Fibroblast of skin of right quadriceps (primary cell): Measurements from ENCODE around the gene CSMD2.

ENCODE experiments used
- DNase-seq: peaks from one replicate; pipeline ENCODE4 v3.0.0-alpha.2; 2013

The CSMD2 gene

DNA sequence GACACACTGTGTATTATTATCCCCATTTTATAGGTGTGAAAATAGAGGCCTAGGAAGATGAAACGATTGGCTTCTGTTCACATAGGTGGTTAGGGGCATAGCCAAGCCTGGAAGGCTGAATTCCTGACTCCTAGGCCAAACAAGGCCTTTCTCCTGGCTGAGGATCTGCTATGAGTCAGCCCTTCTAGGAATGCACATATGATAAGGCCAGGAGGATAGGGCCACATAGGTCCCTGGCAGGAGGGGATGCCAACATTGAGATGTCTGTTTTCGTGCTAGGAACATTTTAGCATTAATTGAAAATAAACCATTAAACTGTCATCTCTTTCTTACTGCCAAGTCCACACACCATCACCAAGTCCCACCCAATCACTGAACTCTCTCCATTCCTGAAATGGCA is 9.2 kb downstream of the CSMD2 start:
- peak; percentile 58 for DNase-seq

DNA sequence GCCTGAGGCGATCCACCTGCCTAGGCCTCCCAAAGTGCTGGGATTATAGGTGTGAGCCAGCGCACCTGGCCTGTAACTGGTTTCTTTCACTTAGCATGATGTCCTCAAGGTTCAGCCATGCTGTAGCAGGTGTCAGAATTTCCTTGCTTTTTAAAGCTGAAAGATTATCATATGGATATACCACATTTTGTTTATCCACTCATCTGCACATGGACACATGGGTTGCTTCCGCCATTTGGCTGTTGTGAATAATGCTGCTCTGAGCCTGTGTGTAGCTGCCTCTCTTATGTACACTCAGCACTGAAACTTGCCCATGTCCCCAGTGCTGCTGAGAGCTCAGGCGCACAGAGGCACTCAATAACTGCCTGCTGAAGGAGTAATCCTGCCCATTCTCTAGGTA is 11.8 kb downstream of the CSMD2 start:
- DNase-seq = no peak

DNA sequence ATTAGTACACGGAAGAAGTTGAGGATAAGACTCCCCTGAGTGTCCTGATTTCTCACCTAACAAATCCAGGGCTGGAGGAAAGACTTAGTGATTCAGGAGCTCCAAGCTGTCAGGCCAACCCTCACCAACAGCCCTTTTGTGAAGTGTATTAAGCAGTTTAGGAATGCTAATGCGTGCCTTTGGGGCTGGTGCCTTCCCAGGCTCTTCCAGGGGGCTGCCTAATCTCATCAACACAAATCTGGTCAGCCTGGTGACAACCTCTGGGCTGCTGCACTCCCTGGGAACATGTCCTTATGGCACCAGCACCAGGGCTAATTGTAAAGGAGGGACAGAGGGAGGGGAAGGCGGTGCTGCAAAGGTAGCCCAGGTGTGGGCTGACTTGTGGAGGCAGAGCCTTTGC is 15.5 kb downstream of the CSMD2 start:
- no peak for DNase-seq

DNA sequence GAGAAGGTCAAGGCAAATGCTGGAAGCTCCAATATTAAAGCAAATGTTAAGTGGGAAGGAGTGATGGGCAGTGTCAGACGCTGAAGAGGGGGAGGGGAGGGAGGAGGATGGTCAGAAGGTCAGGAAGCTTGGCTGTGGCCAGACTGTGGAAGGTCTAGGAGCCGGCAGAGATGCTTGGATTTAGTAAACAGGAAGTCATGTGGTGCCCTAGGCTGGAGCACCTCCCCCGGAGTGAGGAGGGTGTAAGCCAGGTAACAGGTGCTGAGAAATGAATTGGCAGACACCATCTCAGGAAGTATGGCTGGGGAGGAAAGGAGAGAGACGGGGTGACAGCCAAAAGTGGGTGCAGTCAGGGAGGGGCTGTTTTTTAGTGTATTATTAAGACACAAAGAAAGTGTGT is 17.7 kb downstream of the CSMD2 start:
- DNase-seq = no peak

DNA sequence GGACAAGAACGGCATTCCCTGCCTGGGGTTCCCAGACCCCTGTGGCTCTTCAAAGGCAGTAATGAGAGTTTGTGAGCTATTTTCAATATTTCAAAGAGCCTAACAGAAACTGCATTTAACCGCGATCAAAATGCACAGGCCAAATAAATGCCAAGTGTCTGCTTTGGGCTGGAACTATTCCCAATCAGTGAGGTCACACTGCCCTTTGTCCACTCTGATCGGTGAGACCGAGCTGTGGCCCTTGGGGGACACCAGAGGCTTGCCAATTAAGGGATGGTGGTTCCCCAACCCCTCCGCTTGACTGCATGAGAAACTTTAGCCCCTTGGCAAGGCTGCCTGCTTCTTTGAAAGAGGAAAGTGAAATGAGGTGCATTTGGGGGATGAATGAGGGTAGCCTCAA is 20.3 kb downstream of the CSMD2 start:
- DNase-seq = no peak

DNA sequence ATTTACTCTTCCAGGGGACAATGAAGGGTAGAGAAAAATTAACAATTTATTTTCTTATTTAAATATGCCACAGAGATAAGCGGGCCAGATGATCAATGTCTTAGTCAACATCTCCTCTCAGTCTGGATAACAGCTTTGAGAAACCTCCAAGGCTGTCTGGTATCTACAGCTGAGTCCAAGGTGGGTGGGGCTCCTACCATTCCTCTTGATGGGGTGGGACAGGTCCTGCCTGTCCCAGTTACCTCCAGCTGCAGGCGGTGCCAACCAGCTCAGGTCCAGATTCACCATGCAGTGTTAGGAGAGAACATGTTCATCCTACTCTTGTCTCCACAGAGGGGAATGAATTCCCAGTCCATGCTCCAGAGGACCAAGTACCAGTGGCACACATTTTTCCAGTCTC is 21.1 kb downstream of the CSMD2 start:
- DNase-seq = no peak

DNA sequence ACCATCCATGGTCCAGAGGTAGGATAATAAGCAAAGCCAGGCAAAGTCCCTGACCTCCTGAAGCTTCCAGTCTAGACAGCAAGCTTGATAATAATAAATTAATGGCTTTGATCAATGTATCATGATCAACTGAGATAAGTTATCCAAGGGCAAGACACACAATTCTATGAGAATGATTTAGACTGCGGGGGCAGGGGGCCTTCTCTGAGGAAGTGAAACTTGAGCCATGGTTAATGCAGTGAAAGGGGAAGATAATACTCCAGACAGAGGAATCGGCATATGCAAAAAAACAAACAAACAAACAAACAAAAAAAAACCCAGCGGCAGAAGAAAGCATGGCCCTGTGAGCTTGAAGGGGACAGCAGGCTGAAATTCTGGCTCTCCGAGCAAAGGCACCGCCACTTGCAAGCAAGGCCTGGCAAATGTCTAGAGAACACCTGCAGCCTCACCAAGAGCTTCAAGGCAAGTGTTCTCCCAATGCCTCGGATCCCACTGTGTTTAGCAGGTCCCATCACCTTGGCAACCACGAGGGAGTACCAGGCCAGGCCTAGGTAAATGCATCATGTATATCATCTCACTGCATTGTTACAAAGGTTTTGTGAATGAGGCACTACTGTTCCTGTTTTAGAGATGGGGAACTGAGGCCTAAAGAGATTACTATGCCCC is 24.9 kb downstream of the CSMD2 start:
- DNase-seq = no peak

DNA sequence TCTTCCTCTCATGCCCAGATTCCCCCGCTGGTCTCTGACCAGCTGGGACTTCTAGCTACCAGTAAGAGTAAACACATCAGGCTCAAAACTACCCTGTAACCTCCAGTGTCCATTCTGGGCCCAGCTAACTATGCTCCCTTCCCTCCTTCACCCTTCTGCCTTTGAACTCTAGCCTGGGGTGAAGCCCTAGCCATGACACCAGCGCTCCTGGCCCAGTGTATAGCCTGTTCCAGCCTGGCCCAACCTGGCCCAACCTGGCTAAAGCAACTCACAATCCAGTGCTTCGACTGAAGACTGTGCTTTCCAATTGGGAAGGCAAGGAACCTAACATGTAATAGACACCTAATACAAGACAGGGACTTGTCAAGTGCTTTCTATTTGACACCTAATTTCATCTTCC is 27.6 kb downstream of the CSMD2 start:
- DNase-seq = no peak

DNA sequence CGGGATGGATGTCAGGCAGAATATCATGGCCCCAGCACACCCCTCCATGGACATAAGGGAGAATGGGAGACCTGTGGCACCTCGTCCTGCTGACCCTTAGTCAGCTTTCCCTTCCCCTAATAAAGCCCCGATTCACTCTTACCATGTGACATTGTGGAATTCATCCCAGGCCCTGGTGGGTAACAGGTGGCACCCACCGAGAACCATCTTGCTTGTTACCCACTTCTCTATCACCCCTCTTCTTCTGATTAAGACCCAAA is 32.9 kb downstream of the CSMD2 start:
- DNase-seq = no peak

DNA sequence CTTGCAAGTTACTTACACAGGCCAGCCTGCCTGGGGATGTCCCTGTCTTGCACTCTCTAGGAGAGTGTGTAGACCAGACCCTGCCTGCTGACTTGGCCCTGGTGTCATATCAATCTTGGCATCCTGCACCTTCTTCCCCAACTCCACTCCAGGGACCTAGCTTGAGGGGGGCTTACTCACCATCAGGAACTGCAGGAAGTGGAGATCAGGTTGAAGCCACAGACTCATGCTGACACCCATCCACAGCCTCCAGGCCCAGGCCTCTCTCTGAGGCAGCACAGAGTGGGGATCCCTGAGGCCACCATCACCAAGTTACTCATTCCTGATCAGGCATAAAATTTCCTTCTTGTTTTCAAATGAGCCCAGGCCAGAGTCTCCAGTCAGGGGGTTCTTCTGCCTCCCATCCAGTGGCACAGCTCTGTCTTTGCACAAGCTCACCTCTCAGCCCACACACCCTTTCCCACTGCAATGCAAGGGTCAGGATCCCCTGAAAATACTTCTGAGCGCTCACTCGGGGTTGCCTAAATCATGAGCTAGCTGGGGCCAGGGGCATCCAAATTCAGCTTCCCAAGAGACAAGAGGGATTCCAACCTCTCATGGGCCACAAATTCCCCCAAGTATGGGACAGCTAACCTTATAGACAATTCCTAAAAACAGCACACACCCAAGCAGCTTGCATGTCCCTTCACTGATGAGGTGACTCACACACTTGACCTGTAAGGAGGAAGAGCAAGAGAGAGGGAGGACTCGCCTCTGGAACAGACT is 33.5 kb downstream of the CSMD2 start:
- DNase-seq = peak; percentile 13

DNA sequence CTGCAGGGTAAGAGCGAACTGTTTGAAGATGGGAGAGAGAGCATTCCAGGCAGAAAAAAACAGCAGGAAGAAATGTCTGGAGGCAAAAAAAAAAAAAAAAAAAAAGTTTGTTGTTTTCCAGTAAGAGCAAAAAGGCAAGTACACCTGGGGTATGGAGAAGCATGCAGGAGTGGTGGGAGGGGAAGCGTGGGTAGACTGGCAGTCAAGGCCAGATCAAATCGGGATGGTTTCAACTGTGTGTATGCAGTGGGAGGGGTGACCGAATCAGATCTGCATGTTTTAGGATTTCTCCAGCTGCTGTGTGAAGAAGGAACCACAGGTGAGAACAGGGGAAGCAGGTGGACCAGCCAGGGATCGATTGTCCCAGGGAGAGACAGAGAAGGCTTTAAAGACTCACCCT is 34.7 kb downstream of the CSMD2 start:
- no peak for DNase-seq

DNA sequence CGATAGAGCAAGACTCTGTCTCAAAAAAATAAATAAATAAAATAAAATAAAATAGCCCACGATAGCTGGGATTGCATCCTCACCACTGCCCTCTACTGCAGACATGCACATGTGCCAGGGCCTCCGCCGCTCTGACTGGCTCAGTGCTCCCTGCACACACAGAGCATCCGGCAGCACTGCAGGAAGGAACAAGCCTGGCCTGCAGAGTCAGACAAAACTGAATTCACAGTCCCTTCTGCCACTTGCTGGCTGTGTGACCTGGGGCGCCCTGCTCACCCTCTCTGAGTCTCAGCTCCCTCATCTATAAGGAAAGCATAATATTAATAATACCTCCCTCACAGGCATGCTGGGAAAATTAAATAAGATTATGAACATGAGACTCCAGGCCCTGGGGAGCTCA is 35.4 kb downstream of the CSMD2 start:
- DNase-seq = no peak

DNA sequence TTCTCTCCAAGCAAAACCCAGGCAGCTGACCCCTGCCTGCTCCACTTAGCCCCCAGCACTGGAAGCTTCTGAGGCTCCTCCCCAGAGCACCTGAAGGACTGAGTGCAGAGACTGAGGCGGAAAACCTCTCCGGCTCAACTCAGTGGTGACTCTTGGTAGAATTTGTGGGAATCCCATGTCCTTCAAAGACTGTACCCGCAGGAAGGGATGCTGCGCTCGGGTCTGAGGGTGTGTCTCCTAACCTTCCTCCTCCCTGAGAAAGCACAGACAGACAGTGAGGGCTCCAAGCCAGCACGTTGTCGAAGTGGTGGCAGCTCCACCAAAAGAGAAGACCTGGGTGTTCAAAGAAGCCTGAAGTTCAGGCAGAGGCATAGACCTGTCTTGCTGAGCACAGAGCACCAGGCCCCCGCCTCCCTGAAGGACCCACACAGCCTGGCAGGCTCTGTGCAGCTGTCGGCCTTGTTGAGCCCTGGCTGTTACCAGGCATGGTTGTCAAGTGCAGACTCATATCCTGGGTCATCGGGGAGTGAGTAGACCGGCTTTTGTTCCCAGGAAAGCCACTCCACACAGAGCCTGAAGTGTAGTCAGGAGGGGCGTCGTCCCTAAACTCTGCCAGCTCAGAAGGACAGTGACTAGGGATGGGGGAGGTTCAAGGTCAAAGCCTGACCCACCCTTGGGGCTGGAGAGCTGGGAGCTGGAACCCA is 36.7 kb downstream of the CSMD2 start:
- no peak for DNase-seq

DNA sequence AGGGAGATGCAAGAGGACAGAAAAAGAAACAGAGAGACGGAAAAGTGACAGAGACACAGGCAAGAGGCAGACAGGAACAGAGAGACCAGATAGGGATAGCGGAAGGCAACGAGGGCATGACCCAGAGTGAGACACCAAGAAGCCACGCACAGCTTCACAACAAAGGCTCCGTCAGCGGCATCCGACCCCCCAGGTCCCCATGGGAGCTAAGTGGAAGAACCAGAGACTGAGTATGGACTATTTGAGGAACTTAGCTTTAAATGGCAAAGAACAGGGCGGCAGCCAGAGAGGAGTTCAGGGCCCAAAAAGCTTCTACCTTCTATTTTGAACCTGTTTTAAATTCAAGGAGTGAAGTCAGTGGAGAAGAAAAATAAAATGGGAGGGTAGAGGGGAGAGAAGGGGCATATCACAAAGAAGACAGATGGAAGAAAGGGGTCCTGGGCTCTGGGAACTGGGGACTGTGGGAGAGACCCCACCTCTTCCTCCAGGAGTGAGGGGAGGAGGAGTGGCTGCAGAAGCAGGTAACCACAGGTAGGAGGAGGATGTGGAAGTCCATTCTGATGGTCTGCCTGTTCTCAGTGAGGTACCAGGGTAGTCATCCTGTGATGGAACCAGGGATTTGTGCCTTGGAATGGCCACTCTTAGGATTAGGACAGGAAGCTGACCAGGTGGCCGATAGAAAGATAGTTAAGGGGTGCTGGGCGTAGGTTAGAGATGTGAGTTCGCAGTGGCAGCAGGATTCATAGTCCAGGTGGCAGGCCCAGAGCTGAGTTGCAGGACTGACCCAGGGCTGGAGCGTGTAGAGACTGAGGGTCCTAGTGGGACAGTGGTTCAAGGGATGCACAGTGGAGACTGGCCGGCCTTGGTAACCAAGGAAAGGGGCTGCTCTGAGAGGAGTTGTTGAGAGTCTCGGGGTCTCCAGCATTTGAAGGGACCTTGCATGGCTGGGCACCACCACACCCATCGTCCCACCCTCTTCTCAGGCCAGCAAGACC is 37.7 kb downstream of the CSMD2 start:
- no peak for DNase-seq

DNA sequence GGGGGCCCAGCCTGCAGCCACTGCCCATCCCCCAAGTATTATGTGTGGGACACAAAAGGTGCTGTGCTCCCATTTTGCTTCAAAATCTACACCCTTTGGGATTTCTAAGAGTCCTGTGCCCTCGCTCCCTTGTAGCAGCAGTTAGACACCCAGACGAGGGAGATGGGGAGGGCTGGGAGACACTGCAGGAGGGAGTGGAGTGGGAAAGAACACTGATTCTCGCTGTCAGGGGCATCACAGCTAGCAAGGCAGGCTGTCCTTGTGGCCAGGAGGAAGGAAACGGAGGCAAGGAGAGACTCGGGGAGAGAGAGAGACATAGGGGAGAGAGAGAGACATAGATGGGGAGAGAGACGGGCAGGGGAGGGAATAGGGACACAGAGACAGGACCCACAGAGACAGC is 38.5 kb downstream of the CSMD2 start:
- DNase-seq = no peak

DNA sequence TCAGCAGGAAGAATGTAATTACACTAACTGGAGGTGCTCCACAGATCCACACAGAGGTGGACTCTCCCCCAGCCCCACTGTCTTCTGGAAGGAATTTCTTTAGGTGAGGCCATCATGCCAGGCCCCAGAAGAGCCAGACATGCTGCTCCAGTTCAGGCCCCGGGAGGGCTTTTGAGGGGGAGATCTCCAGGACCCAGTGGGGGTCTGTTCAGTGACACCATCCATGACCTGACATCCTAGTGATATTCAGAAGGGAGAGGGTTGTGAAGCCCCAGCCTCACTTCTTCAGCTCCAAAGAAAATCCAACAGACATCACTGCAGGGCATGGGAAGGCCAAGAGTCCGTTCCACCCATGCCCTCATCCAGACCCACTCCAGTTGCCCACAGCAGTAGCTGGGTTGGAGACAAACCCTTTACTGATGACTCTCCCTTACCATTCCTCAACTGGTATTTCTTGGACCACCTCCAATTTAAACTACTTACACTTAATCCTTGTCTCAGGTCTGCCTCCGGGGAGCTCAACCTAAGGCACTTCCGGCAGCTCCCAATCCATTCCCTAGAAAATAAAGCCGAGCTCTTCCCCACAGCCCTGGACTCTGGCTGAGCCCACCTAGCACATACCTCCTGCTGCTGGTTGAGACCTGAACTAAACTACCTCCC is 39.2 kb downstream of the CSMD2 start:
- peak; percentile 15 for DNase-seq

DNA sequence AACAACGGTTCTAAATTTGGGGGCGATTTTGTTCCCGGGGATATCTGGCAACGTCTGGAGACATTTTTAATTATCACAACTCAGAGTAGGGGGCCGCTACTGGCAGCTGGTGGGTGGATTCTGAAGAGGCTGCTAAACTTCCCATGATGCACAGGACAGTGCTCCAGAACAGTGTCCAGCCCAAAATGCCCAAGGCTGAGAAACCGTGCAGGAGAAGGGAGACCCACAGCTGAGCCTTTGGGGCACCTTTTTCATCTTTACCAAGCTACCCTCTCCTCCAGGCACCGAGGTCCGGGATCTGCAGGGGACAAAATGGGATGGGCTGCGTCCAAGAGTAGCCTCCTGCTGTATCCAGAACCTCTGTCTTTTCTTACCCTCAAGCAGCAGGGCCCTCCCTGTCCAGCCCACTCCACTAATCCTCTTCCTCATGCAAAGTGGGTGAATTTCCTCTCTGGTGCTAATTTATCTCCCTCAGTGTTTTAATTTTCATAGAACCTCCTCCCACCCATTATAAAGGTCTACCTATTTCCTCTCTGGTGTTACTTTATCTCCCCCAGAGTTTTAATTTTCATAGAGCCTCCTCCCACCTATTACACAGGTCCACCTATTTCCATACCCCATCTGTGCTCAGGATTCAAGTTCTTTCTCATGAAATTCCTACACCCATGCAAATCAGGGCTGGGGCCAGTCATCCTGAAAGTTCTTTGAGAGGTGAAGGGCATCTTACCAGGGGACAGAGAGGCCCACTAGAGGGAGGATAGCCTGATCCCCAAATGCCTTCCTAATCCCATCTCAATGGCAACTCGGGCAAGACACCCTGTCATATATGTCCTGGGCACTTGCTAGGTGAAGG is 42.7 kb downstream of the CSMD2 start:
- DNase-seq = no peak

DNA sequence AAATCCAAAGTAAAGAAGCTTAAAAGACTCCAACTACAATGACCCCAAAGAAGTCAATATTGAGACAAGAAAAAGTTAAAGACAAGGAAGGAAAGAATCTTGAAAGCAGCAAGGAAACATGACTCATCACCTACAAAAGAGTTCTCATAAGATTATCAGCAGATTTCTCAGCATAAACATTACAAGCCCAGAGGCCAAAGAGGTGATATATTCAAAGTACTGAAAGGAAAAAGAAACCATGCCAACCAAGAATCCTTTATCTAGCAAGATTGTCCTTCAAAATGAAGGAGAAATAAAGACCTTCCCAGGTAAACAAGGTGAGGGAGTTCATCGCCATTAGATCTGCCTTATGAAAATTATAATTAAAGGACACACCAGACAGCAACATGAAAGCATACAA is 49.8 kb downstream of the CSMD2 start:
- DNase-seq = no peak

DNA sequence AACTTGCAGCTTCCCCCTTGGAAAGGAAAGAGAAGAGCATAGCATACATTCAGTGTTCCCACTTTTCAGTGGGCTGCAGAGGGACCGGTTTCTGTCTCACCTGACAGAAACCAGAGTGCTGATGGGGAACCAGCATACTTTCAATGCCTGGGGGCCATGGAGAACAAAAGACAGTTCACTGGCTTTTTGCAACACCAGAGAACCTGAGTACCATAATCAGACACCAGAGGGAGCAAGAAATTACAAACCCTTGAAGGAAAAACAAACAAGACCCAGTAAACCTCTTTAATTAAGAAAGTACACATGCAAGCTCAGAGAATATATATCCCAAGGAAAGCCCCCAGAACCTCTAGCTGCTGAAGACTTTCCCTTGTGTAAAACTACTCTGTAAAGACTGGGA is 51.1 kb downstream of the CSMD2 start:
- DNase-seq = no peak

DNA sequence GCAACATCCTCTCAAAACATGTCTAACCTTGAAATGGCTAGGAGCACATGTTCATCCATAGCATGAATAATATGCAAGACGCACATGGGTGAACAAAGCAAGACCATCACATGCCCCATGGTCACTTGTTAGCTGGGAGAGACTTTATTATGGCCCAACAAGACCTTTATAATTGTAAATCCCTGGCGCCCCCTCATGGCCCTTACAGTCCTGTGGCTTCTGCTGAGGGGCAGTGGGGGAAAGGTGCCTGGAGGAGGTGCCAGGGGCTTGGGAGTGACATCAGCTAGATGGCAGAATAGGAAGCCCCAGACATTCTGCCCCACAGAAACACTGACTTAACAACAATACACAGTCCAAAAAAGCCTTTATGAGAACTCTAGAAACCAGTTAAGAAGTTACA is 51.7 kb downstream of the CSMD2 start:
- no peak for DNase-seq

DNA sequence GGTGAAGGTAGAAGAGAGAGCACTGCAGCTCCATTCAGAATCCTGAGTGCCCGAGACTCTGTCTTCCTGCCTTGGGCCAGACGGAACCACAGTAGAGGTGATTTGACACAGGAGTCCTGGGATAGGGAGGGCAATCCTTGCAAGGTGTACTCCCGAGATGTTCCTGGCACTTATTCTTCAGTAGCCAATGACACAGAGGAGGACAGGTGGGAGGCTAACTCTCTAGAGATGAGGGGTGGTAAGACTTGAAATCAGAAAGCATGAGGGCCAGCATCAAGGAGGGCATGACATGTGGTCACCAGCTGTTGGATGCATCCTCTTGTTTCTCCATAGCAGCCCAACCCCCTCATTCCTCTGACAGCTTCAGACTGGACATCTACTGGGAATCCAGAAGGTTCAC is 56.3 kb downstream of the CSMD2 start:
- no peak for DNase-seq

DNA sequence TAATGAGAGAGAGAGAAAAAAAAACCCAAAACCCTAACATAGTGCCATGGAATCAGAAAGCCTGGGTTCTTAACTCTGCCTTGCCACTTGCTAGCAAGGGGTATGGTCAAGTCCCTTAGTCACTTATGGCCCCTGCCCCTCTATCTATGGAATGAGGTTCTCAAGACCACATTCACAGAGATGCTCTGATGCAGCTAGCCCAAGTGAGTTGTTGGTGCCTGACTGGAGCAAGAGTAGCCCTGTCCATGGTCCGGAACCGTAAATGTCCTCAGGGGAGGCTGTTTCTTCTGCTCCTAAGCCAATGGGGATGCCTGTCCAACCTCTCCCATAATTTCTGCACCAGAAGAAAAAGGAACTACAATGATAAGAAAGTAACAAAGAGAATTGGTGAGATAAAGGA is 56.8 kb downstream of the CSMD2 start:
- no peak for DNase-seq
